Ammon's horn (tissue), 1 donor: ENCODE measurements around the gene LMNA.
A peak's percentile ranks its signal among the peaks of the same experiment; 100 is the strongest.
"Not testable (repeated sequence)": the region's sequence is repeated elsewhere in the genome, so short reads cannot be mapped to it uniquely, and the experiment has no call there.

Source experiments
- DNase-seq: peaks from one replicate; pipeline ENCODE4 v3.0.0-alpha.2; 2016; ENCODE audit warnings: low spot score

Gene LMNA

GRCh38 chr1:156104861-156105832 is 9.4 kb upstream of the LMNA start:
- no peak for DNase-seq

- DNase-seq: no peak
Measured at GRCh38 chr1:156106624-156107488, 7.7 kb upstream of the LMNA start.

GRCh38 chr1:156108057-156108456 is 6.5 kb upstream of the LMNA start:
- DNase-seq: no peak

GRCh38 chr1:156108664-156109241 is 5.8 kb upstream of the LMNA start:
- DNase-seq: no peak

GRCh38 chr1:156110252-156110651 is 4.3 kb upstream of the LMNA start:
- DNase-seq: no peak

- no peak for DNase-seq
Measured at GRCh38 chr1:156111355-156111962, 3.1 kb upstream of the LMNA start.

- peak; percentile 46 for DNase-seq
Measured at GRCh38 chr1:156112276-156113137, 2.0 kb upstream of the LMNA start.

DNA sequence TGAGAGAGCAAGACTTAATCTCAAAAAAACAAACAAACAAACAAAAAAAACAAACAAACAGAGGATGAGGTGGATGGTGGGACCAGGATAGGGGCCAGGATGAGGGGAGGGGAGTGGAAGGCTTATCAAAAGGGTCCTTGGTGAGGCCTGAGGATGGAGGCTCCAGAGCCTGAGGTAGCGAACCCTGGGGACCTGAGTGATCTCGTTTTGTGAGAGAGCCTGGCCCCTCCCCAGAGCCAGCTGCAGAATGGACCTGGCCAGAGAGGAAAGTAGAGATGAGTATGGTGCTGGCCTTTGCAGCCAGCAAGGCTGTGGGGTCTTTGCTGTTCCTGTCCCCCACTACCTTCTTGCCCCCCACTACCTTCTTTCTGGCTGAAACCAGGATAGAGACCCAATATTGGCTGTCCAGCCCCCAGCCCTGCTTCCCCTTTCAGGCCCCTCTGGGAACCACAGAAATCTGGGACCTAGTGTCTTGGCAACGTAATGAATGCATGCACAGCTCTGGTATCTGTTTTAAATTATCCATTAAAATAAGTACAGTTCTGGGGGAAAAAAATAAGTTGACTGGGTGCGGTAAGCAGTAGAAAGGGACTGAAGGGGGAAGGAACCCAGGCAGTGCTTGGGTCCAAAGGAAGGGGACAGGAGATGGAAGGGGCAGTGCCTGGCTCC is 1.1 kb upstream of the LMNA start:
- DNase-seq: no peak

DNA sequence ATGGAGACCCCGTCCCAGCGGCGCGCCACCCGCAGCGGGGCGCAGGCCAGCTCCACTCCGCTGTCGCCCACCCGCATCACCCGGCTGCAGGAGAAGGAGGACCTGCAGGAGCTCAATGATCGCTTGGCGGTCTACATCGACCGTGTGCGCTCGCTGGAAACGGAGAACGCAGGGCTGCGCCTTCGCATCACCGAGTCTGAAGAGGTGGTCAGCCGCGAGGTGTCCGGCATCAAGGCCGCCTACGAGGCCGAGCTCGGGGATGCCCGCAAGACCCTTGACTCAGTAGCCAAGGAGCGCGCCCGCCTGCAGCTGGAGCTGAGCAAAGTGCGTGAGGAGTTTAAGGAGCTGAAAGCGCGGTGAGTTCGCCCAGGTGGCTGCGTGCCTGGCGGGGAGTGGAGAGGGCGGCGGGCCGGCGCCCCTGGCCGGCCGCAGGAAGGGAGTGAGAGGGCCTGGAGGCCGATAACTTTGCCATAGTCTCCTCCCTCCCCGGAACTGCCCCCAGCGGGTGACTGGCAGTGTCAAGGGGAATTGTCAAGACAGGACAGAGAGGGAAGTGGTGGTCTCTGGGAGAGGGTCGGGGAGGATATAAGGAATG is 505 bp downstream of the LMNA start:
- peak; percentile 48 for DNase-seq

- peak; percentile 51 for DNase-seq
Measured at GRCh38 chr1:156115514-156116374, 1.2 kb downstream of the LMNA start.

DNA sequence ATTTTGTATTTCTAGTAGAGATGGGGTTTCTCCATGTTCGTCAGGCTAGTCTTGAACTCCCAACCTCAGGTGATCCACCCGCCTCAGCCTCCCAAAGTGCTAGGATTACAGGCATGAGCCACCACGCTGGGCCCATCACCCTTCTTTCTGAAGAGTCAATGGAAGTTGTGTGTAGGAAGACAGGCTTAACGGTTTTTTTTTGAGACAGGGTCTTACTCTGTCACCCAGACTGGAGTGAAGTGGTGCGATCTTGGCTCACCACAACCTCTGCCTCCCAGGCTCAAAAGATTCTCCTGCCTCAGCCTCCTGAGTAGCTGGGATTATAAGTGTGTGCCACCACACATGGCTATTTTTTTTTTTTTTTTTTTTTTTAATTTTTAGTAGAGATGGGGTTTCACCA is 2.2 kb downstream of the LMNA start:
- not testable (repeated sequence) for DNase-seq

DNA sequence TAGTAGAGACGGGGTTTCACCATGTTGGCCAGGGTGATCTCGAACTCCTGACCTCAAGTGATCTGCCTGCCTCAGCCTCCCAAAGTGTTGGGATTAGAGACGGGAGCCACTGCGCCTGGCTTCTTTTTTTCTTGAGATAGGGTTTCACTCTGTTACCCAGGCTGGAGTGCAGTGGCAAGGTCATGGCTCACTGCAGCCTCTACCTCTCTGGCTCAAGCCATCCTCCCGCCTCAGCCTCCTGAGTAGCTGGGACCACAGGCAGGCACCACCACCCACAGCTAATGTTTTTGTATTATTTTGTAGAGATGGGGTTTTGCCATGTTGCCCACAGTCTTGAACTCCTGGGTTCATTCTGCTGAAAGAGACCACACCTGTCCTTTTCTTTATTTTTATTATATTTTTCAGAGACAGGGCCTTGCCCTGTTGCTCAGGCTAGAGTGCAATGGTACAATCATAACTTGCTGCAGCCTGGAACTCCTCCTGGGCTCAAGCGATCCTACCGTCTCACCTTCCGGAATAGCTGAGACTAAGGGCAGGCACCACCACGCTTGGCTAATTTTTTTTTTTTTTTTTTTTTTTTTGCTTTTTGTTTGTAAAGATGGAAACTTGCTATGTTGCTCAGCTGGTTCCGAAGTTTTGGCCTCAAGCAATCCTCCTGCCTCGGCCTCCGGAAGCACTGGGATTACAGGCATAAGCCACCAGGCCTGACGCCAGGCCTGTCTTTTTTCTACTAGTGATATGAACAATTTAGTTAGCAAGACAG is 3.1 kb downstream of the LMNA start:
- DNase-seq: no peak

DNA sequence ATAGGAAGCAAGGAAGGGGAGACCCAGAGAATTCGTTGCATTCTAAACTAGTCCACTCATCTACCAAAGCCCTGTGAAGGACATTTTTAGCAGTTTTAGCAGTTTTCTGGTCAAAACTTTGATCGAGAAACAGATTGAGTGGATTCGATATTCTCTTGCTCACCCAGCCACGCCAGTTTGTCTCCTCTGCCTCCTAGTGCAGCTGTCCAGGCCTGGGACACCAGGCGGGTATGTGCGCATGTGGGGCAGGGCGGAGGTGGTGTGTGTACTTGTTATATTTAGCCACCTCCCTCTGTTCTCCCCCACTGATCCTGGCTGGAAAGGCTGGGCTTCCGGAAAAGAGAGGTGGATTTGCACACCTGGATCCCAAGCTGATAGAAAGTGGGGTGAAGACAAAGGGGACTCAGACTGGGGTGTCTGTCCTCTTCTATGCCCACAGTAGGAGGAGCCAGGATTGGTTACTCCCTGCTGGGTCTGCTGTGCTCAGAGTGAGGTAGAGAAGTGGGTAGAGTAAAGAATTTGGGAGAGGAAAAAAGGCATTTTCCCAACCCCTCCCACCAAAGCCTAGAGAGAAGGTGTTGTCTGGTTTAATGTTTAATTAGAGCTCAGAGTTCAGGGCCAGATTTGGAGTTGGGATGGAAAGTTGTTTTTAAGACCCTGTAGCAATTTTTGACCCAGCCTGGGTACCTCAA is 3.8 kb downstream of the LMNA start:
- DNase-seq: no peak

DNA sequence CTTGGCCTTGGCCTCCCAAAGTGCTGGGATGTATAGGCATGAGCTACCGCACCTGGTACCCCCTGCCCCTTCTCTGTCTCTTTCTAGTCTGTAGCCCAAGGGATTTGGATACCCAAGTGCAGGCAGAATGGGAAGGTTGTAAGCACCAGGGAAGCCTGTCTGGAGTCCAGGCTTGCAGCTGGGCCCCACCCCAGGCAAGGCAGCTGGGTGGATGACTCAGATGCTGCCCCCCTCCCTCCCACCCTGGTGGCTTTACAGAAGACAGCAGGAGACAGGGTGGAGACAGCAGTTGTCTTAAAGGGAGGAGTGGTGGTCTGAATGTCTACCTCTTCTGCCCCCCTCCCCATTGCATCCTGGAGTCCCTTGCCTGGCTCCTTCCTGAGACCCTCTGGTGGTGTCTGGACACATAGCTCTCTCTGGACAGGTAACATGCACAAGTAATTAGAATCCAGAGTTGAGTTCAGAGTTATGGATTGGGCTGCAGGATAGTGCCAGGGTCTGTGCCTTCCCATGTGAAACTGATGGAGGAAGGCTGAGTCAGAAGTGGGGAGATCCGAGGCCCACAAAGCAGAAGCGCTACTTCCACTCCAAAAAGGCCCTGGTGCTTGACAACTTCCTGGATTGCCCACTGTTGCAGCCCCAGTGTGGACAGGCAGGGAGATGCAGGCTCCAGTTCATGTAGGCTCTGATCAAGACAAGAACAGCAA is 5.1 kb downstream of the LMNA start:
- peak; percentile 69 for DNase-seq

DNA sequence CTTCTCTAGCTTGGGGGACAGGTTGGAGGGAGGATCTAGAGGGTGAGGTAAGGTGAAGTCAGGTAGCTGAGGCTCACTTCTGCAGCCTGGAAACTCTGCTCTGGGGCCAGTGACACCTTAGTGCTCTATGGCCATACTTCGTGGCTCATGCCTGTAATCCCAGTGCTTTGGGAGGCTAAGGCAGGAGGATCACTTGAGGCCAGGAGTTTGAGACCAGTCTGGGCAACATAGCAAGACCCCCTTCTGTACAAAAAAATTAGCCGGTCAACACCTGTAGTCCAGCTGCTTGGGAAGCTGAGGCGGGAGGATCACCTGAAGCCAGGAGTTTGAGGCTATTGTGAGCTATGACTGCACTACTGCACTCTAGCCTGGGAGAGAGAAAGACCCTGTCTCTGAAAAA is 5.8 kb downstream of the LMNA start:
- DNase-seq: no peak

DNA sequence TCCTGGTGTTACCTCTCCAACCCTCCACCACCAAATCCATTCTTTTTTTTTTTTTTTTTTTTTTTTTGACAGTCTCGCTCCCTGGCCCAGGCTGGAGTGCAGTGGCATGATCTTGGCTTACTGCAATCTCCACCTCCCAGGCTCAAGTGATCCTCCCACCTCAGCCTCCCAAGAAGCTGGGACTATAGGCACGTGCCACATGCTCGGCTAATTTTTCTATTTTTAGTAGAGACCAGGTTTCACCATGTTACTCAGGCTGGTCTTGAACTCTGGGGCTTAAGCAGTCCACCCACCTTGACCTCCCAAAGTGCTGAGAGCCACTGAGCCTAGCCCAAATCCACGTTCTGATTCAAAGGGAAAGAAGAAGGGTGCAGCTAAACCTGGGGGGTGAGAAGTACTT is 6.5 kb downstream of the LMNA start:
- not testable (repeated sequence) for DNase-seq

DNA sequence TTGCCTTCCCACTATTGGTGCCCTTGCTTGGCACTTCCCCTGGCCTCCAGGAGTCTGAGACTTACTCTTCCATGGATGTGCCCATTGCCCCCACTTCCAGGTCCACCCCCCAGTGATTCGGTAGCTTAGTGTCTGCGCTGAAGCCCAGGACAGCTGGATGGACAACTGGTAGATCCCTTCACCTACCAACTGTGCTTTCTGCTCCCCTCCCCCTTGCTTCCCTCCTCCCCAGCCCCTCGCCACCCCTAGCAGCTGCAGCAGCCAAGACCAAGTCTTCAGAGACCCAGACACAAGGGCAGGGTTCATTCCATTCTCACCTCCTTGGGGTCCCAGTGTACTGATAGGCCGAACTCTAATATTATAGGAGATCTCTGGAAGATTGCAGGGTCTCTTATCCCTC is 6.9 kb downstream of the LMNA start:
- DNase-seq: no peak
